Loucy (cell line): ENCODE results near the gene FRRS1L.

Experiments
- CTCF ChIP-seq: fragments of 200-600 bp; sonication (generic); conservative IDR thresholded peaks from 2 replicates; pipeline ENCODE4 v1.5.1; 2014; ENCODE audit warnings: mild to moderate bottlenecking, antibody characterized with exemption, low read length
- EZH2phosphoT487 ChIP-seq: fragments of 200-600 bp; IDR thresholded peaks from 2 replicates; pipeline ENCODE4 v1.6.1; 2018; ENCODE audit warnings: antibody characterized with exemption, mild to moderate bottlenecking, moderate library complexity, borderline replicate concordance

- TF ChIP-seq CTCF (peak; percentile 57), EZH2phosphoT487 (no peak)
Measured at GRCh38 chr9:109143881-109144562, 23.0 kb downstream of the FRRS1L start.
